NCI-H748 (cell line): ENCODE data around the gene RHOH.
"Not testable (repeated sequence)": the region's sequence is repeated elsewhere in the genome, so short reads cannot be mapped to it uniquely, and the experiment has no call there.

Source experiments
- DNase-seq: peaks from one replicate; lab custom pipeline; 2025; ENCODE audit not compliant: unreplicated experiment; lab: John Stamatoyannopoulos, UW

Gene RHOH

DNA sequence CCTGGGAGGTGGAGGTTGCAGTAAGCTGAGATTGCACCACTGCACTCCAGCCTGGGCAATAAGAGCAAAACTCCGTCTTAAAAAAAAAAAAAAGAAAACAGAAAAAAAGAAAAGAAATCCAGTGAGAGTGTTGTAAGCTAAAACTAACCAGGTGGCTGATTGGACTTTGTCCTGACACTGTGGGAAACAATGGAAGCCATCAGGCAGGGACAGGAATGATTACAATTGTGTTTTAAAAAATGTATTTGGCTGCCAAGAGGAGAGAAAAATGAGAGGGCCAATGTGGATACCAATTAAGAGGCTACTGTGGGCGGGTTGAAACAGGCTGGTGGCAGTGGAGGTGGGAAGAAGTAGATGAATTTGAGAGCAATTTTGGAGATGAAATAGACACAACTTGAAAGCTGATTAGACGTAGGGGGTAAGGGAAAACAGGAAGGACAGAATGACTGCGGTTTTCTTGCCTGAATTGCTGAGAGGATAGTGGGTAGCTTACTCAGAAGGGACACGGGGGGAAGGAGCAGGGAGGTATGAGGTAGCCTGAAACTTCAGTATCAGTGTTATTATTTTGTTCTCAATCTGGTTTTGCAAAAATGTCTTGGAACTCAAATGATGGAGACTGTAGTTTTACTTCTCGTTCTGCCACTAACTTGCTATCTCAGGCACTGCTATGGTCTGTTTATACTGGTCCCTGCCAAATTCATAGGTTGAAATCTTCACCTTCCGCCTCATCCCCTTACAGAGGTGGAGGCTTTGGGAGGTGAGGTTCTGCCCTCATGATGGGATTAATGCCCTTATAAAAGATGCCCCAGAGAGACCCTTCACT is 92.7 kb downstream of the RHOH start:
- DNase-seq, result no peak

DNA sequence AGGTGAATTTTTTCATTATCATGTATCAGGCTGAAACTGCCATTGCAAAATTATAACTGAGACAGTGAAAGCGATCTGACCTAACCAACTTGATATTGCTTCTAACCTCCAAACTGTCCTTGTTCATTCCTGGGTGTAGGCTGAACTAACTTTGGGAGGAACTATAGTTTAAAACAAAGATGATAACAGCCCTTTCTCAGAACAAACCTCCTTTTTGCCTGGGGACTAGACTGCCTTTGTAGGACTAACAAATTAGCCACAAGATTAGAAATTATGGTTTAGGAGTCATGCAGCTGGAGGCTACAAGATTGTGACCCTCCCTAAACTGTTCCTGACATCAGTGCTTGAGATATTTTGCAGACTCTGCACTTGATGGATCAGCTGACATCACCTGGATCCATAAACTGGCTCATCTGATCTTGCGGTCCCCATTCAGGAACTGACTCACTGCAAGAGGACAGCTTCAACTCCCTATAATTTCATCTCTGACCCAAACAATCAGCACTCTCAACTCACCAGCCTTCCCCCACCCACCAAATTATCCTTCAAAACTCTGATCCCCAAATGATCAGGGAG is 93.9 kb downstream of the RHOH start:
- DNase-seq, result not testable (repeated sequence)

DNA sequence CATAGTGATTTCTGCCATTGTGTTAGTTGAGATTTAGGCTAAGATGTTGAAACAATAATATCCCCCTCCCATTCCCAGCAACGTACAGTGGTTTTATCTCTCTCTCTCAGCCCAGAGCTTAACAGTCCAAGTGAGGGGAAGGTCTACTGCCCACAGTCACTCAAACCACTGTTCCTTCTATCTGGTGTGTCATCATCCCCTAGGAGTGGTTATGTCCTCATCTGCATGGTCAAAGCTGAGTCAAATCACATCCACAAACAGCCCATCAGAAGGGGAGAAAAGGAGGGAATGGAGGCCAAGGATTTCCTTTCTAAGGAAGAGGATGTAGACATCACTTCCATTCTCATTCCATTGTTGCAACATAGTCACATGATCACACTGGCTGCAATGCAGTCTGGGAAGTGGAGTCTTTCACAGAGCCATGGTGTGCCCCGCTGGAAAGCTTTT is 95.5 kb downstream of the RHOH start:
- DNase-seq, result no peak

DNA sequence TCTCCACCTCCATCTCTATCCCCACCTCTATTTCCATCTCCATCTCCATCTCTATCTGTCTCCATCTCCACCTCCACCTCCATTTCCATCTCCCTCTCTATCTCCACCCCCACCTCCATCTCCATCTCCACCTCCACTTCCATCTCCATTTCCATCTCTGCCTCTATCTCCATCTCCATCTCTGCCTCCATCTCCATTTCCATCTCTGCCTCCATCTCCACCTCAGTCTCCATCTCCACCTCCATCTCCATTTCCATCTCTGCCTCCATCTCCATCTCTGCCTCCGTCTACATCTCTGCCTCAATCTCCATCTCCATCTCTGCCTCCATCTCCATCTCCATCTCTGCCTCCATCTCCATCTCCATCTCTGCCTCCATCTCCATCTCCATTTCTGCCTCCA is 97.5 kb downstream of the RHOH start:
- no peak for DNase-seq

DNA sequence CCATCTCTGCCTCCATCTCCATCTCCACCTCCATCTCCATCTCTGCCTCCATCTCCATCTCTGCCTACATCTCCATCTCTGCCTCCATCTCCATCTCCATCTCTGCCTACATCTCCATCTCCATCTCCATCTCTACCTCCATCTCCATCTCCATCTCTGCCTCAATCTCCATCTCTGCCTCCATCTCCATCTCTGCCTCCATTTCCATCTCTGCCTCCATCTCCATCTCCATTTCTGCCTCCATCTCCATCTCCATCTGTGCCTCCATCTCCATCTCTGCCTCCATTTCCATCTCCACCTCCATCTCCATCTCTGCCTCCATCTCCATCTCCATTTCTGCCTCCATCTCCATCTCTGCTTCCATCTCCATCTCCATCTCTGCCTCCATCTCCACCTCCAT is 98.2 kb downstream of the RHOH start:
- DNase-seq, result not testable (repeated sequence)

DNA sequence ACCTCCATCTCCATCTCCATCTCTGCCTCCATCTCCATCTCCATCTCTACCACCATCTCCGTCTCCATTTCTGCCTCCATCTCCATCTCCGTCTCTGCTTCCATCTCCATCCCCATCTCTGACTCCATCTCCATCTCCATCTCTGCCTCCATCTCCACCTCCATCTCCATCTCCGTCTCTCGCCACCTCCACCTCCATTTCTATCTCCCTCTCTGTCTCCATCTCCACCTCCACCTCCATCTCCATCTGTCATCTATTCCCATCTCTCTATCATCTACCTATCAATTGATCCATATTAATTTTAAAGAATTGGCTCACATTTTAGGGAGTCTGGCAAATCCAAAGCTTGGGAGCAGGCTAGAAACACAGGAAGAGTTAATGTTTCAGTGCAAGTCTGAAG is 98.7 kb downstream of the RHOH start:
- no peak for DNase-seq
